HG03095 (cell line): ENCODE measurements around the gene CES4A.
"Not testable (repeated sequence)": the region's sequence is repeated elsewhere in the genome, so short reads cannot be mapped to it uniquely, and the experiment has no call there.

Experiments
- ATAC-seq: cut with Tn5 transposase; IDR thresholded peaks from one replicate; pipeline ENCODE4 v1.9.1; 2021; ENCODE audit warnings: moderate library complexity; ENCODE audit not compliant: unreplicated experiment

Gene CES4A

DNA sequence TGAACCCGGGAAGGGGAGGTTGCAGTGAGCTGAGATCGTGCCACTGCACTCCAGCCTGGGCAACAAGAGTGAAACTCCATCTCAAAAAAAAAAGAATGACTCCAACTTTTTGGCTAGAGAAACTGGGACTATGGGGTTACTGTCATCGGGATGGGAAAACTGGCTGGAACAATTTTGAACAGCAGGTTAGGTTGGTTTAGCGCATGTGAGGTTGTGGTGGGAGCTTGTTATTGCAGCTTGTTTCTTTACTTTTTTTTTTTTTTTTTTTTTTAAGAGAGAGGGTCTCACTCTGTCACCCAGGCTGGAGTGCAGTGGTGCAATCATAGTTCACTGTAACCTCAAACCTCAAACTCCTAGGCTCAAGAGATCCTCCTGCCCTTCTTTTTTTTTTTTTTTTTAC is 53.1 kb downstream of the CES4A start:
- ATAC-seq = not testable (repeated sequence)

DNA sequence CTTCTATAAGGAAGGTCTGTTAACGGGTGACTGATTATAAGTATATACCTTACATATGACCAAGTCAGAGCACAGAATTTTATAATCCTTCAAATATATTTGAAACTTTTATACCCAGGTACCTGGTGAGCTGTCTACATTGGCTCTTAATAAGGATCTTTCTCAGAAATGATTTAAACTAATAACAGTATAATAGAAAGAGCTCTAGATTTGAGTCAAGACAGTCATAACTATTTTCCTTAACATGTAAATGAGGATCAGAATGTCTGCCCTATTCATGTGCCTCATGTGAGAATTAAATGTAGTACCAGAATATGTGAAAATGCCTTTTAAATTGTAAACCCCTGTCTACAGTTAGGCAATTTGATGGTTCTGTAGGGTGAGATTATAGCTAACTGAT is 55.0 kb downstream of the CES4A start:
- no peak for ATAC-seq

DNA sequence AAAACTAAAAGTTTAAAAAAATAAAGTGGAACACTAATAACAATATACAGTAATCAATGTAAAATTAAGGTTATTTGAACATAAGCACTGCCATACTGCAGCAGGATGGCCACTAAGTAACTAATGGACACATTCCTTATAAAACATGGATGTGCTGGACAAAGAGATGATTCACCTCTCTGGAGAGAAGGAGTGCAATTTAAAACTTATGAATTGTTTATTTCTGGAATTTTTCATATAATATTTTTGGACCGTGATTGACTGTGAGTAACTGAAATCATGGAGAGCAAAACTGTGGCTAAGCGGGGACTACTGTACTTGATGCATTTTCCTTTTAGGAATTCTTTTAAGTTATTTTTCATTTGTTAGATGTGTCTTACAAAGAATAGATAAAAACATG is 62.4 kb downstream of the CES4A start:
- no peak for ATAC-seq

DNA sequence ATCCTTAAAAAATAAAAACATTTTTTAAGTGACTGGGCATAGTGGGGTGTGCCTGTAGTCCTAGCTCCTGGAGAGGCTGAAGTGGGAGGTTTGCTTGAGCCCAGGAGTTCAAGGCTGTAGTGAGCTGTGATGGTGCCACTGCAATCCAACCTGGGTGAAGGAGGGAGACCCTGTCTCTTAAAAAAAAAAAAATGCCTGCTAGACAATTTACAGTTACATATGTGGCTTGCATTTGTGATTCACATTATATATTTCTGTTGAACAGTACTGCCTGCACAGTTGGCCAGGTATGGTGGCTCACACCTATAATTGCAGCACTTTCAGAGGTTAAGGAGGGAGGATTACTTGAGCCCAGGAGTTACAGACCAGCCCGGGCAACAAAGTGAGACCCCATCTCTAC is 64.0 kb downstream of the CES4A start:
- no peak for ATAC-seq

DNA sequence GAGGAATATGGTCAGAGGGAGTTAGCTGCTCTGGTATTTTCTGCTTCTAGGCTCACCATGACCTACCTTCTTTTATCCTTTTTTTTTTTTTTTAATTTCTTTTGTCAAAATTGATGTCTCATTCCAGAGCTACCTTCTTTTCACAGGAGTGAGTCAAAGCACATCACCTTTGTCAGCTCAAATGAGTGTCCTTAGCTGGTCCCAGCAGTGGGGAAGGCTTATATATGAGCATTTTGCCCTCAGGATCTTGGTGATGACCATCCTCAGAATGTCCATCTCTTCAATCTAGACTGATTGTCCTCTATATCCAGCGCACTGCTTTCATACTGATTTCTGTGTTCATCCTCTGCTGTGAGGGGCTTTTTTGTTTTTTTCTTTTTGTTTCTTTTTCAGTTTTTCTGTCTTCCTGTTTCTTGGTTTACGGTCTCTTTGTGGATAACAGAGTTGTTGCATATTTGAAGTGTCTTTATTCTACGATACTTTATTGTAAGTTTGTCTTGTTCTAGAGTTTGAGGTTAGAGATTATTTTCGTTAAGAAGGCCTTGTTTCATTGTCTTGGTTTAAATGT is 65.5 kb downstream of the CES4A start:
- no peak for ATAC-seq

DNA sequence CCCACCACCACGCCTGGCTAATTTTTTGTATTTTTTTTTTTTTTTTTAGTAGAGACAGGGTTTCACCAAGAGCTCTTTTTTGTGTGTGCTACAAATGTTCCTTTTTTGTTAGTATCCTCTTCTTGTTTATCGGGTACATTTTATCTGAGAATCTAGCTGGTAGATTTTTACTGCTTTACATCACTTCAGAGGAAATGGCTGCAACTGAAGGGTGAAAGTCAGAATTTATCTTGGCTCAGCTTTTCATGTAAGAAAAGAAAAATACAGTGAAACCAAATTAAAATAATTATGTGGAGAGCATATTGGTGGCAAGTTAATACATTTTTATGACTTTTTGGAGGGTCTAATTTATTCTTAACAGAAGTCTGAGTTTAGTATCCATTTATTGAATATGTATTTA is 66.5 kb downstream of the CES4A start:
- no peak for ATAC-seq

DNA sequence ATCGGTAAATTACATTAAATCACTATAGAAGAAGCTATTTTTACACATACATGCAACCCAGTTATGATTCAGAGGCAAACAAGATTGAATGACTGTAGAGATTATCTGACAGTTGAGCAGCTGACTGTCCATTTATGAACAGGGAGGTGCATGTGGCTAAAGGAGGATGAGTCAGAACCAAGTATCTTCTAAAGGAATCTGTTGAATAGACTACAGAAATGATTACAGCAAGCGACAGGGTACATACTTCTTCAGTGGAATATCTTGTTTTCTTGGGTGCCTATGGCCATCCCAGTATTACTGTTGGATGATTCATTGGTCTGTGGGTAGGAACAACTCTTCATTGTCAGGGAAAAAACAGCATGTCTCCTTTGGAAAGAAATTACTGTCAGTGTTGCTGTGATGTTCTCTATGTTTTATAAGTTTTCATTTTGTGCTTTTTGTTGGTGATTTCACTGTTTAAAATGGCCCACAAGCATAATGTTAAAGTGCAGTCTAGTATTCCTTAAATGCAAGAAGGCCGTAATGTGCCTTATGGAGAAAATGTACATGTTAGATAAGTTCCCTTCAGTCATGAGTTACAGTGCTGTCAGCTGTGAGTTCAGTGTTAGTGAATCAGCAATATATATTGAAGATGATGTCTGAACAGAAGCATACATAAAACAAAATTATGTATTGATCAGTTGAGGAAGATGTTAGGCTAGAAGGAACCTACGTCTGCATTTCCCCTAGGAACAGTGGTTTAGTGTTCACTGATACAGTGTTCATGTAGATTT is 67.5 kb downstream of the CES4A start:
- ATAC-seq = no peak
